GM23338 (cell line): ENCODE measurements around the gene TTC22. TPM values are rescaled to one million over a fixed set of nuclear protein-coding genes. Genes with fewer than 3 reads are reported as not detected.

Experiments
- ATAC-seq: fragments of 200-7000 bp; cut with Tn5 transposase; 3 replicates; pipeline ENCODE4 v1.9.1; 2020
- DNase-seq: peaks from one replicate; pipeline ENCODE4 v3.0.0-alpha.2; 2015; ENCODE audit warnings: low spot score
- H2AFZ ChIP-seq: fragments of 200-600 bp; sonication (generic); 2 replicates; pipeline ENCODE4 v1.8.0; 2016; ENCODE audit warnings: antibody characterized with exemption, mild to moderate bottlenecking, moderate library complexity
- H3F3A ChIP-seq: fragments of 200-600 bp; sonication (generic); replicated peaks from 2 replicates; pipeline ENCODE4 v1.8.0; 2017; ENCODE audit warnings: antibody characterized with exemption, mixed run types, low read depth
- H3K27ac ChIP-seq: fragments of 200-600 bp; sonication (generic); 2 replicates; pipeline ENCODE4 v1.6.1; 2016; ENCODE audit warnings: low read depth
- H3K27me3 ChIP-seq: fragments of 200-600 bp; sonication (generic); 2 replicates; pipeline ENCODE4 v1.8.0; 2016; ENCODE audit warnings: mild to moderate bottlenecking, mixed run types, moderate library complexity; ENCODE audit not compliant: insufficient read depth
- H3K36me3 ChIP-seq: fragments of 200-600 bp; sonication (generic); 2 replicates; pipeline ENCODE4 v1.8.0; 2016; ENCODE audit warnings: mild to moderate bottlenecking; ENCODE audit not compliant: insufficient read depth
- H3K4me1 ChIP-seq: fragments of 200-600 bp; sonication (generic); 2 replicates; pipeline ENCODE4 v1.8.0; 2016; ENCODE audit warnings: mild to moderate bottlenecking, moderate library complexity; ENCODE audit not compliant: insufficient read depth
- H3K4me2 ChIP-seq: fragments of 200-600 bp; sonication (generic); 2 replicates; pipeline ENCODE4 v1.7.1; 2017; ENCODE audit warnings: mixed run types
- H3K4me3 ChIP-seq: fragments of 200-600 bp; sonication (generic); 2 replicates; pipeline ENCODE4 v1.6.1; 2016; ENCODE audit warnings: mixed run types
- H3K79me2 ChIP-seq: fragments of 200-600 bp; sonication (generic); replicated peaks from 2 replicates; pipeline ENCODE4 v1.8.0; 2017; ENCODE audit warnings: mild to moderate bottlenecking; ENCODE audit not compliant: insufficient read depth
- H3K9me2 ChIP-seq: fragments of 200-600 bp; sonication (generic); 2 replicates; pipeline ENCODE4 v1.8.0; 2017; ENCODE audit not compliant: insufficient read depth
- H4K20me1 ChIP-seq: fragments of 200-600 bp; sonication (generic); replicated peaks from 2 replicates; pipeline ENCODE4 v1.8.0; 2017; ENCODE audit warnings: mild to moderate bottlenecking; ENCODE audit not compliant: insufficient read depth
- H3K27ac Mint-ChIP-seq: 2 replicates; pipeline ENCODE4 v1.8.0; 2020; ENCODE audit warnings: inconsistent platforms, mild to moderate bottlenecking, moderate library complexity, mixed read lengths
- H3K27me3 Mint-ChIP-seq: 3 replicates; pipeline ENCODE4 v1.8.0; 2022; ENCODE audit warnings: low read depth, mild to moderate bottlenecking, moderate library complexity, mixed read lengths, inconsistent platforms; ENCODE audit not compliant: insufficient read depth, poor library complexity
- H3K36me3 Mint-ChIP-seq: 3 replicates; pipeline ENCODE4 v1.8.0; 2021; ENCODE audit warnings: low read depth, mild to moderate bottlenecking, inconsistent platforms, moderate library complexity, mixed read lengths
- H3K4me1 Mint-ChIP-seq: 3 replicates; pipeline ENCODE4 v1.8.0; 2020; ENCODE audit warnings: mild to moderate bottlenecking, inconsistent platforms, mixed read lengths
- H3K4me3 Mint-ChIP-seq: 3 replicates; pipeline ENCODE4 v1.8.0; 2021; ENCODE audit warnings: moderate library complexity, mild to moderate bottlenecking, inconsistent platforms, mixed read lengths
- H3K9me3 Mint-ChIP-seq: 3 replicates; pipeline ENCODE4 v1.8.0; 2020; ENCODE audit warnings: moderate library complexity, mild to moderate bottlenecking, inconsistent platforms, mixed read lengths
- CREB1 ChIP-seq: fragments of 250-450 bp; sonication (Bioruptor Pico); IDR thresholded peaks from 2 replicates; pipeline ENCODE4 v1.5.0; 2020; ENCODE audit warnings: low read depth, mild to moderate bottlenecking, moderate library complexity
- EZH2phosphoT487 ChIP-seq: fragments of 200-600 bp; sonication (generic); IDR thresholded peaks from one replicate; pipeline ENCODE4 v1.8.1; 2018; ENCODE audit warnings: antibody characterized with exemption; ENCODE audit not compliant: unreplicated experiment
- JUNB ChIP-seq: IDR thresholded peaks from one replicate; pipeline ENCODE4 v1.6.1; 2016; ENCODE audit warnings: antibody characterized with exemption; ENCODE audit not compliant: unreplicated experiment
- NANOG ChIP-seq: IDR thresholded peaks from 2 replicates; pipeline ENCODE4 v1.6.1; 2016; ENCODE audit warnings: antibody characterized with exemption, borderline replicate concordance
- POLR2AphosphoS5 ChIP-seq: IDR thresholded peaks from 2 replicates; pipeline ENCODE4 v1.6.1; 2016; ENCODE audit warnings: antibody characterized with exemption, low read depth
- REST ChIP-seq: IDR thresholded peaks from one replicate; pipeline ENCODE4 v1.6.1; 2018; ENCODE audit warnings: antibody characterized with exemption; ENCODE audit not compliant: unreplicated experiment
- STAT1 ChIP-seq: IDR thresholded peaks from one replicate; pipeline ENCODE4 v1.6.1; 2016; ENCODE audit warnings: antibody characterized with exemption; ENCODE audit not compliant: unreplicated experiment
- ZNF114 ChIP-seq: fragments of 250-450 bp; sonication (Bioruptor Pico); IDR thresholded peaks from 2 replicates; pipeline ENCODE4 v1.5.0; 2020; ENCODE audit warnings: mild to moderate bottlenecking, moderate library complexity
- ZNF331 ChIP-seq: fragments of 250-450 bp; sonication (Bioruptor Pico); IDR thresholded peaks from 2 replicates; pipeline ENCODE4 v1.5.0; 2020; ENCODE audit warnings: low read depth, mild to moderate bottlenecking, moderate library complexity
- polyA plus RNA-seq: library from polyadenylated mRNA; unstranded; fragments of >200 nt; fragmentation: Nextera tagmentation; extraction: Ambion mirVana; gene quantifications from 2 replicates; pipeline ENCODE4 v1.2.1, GENCODE V29; 2016
- total RNA-seq: library from RNA; depleted of rRNA; stranded (reverse); fragments of >200 nt; shearing (Covaris generic); gene quantifications from 2 replicates; pipeline ENCODE4 v1.2.3, GENCODE V29; 2014
- TF ChIP-seq, protein P1 (sequence below): IDR thresholded peaks from 2 replicates; pipeline ENCODE4 v1.6.1; 2016; ENCODE audit warnings: antibody characterized with exemption
- TF ChIP-seq, protein P2 (sequence below), 2 experiments: fragments of 200-600 bp in 1 of 2; sonication (generic) in 1 of 2; conservative IDR thresholded peaks; 2 replicates each; pipeline versions ENCODE4 v1.5.1 to v1.6.1; 2016 to 2017; ENCODE audit warnings: antibody characterized with exemption in 2 of 2, low read depth in 2 of 2, mild to moderate bottlenecking in 2 of 2, moderate library complexity in 1 of 2

The TTC22 gene
- total and polyA plus RNA-seq, 2 experiments from 2014 or later: 1.2 to 2.5 TPM

DNA sequence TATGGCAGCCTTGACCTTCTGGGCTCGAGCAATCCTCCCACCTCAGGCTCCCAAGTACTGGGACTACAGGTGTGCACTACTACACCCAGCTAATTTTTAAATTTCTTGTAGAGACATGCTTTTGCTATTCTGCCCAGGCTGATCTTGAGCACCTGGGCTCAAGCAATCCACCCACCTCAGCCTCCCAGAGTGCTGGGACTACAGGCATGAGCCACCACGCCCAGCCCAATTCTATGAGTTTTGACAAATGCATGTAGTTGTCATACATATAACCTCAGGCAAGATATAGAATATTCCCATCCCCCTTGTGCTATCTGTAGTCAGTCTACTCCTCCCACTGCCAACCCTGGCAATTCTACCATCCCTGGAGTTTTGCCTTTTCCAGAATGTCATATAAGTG, 38.7 kb upstream of the TTC22 start:
- Histone ChIP-seq H3K27me3 (no peaks in the 10 kb centered on the region), H3K9me2 (no peaks in the 10 kb centered on the region), H3K27ac (no peak overlapping the region), H3K4me1 (no peaks in the 10 kb centered on the region), H2AFZ (no peak overlapping the region), H3F3A (no peaks in the 10 kb centered on the region), H3K79me2 (no peaks in the 10 kb centered on the region), H3K4me3 (no peak overlapping the region), H4K20me1 (no peaks in the 10 kb centered on the region), H3K4me2 (no peak overlapping the region), H3K36me3 (no peaks in the 10 kb centered on the region)
- Mint-ChIP-seq H3K36me3 (no peaks in the 10 kb centered on the region; the same call in 2 of the 3 replicates), H3K27ac (no peak overlapping the region), H3K4me3 (no peak overlapping the region), H3K4me1 (peaks cover 4% of the 10 kb centered on the region; the same call in 1 of the 3 replicates), H3K9me3 (no peaks in the 10 kb centered on the region), H3K27me3 (peaks cover 11% of the 10 kb centered on the region)
- DNase-seq (no peak), ATAC-seq (no peak)
- TF ChIP-seq NANOG: no peak
- no peak for TF ChIP-seq STAT1

DNA sequence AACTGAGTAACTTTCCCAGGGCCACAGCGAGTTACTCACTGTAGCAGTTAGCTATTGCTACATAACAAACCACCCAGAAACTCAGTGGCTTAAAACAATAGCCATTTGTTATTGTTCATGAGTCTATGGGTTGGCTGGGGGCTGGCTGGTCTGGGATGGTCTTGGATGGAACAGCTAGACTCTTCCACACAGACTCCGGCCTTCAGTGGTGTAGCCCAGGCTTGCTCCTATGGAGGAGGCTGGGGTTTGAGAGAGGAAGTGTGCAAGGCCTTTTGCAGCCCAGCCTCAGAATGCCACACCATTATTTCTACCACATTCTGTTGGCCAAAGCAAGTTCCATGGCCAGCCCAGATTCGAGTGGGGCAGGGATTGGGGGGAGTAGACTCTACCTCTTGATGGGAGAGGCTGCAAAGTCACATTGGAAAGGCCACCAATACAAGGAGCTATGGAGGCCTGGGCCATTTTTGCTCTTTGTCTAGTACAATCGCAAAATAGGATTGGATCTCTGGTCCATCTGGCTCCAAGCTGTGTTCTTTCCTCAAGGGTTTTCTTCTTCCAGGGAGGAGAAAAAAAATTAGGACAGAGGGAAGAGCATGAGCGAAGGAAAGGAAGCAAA, 37.5 kb upstream of the TTC22 start:
- no peak for DNase-seq
- Histone ChIP-seq H3K4me3 (no peak overlapping the region), H3K4me1 (no peaks in the 10 kb centered on the region), H3K27me3 (no peaks in the 10 kb centered on the region), H2AFZ (no peak overlapping the region), H3K27ac (no peak overlapping the region), H3K79me2 (no peaks in the 10 kb centered on the region), H3K4me2 (no peak overlapping the region), H4K20me1 (no peaks in the 10 kb centered on the region), H3K9me2 (no peaks in the 10 kb centered on the region), H3K36me3 (no peaks in the 10 kb centered on the region), H3F3A (no peaks in the 10 kb centered on the region)
- ATAC-seq: no peak
- Mint-ChIP-seq H3K4me3 (no peak overlapping the region), H3K27ac (no peak overlapping the region), H3K9me3 (no peaks in the 10 kb centered on the region), H3K36me3 (no peaks in the 10 kb centered on the region; the same call in 2 of the 3 replicates), H3K27me3 (peaks cover 11% of the 10 kb centered on the region), H3K4me1 (peaks cover 4% of the 10 kb centered on the region; the same call in 1 of the 3 replicates)
- TF ChIP-seq JUNB: no peak
- TF ChIP-seq REST: no peak

- no peak overlapping the region for H2AFZ ChIP-seq
- H3K4me2 ChIP-seq: no peak overlapping the region
- ATAC-seq (no peak), DNase-seq (no peak)
- H3K9me3 Mint-ChIP-seq: no peaks in the 10 kb centered on the region
- no peaks in the 10 kb centered on the region for H3K9me2 ChIP-seq
- H3K27me3 Mint-ChIP-seq: peaks cover 11% of the 10 kb centered on the region
- no peak overlapping the region; the same call in 1 of the 2 replicates for H3K27ac Mint-ChIP-seq
- no peaks in the 10 kb centered on the region for H3K36me3 Mint-ChIP-seq
- H3K79me2 ChIP-seq: no peaks in the 10 kb centered on the region
- H3K4me3 ChIP-seq: no peak overlapping the region
- H4K20me1 ChIP-seq: no peaks in the 10 kb centered on the region
- H3K4me1 Mint-ChIP-seq: peaks cover 4% of the 10 kb centered on the region; the same call in 1 of the 3 replicates
- no peaks in the 10 kb centered on the region for H3K36me3 ChIP-seq
- no peaks in the 10 kb centered on the region for H3F3A ChIP-seq
- no peak overlapping the region for H3K4me3 Mint-ChIP-seq
- no peaks in the 10 kb centered on the region for H3K4me1 ChIP-seq
- H3K27me3 ChIP-seq: no peaks in the 10 kb centered on the region
- H3K27ac ChIP-seq: no peak overlapping the region
- TF ChIP-seq ZNF114 (CRISPR knock-in tag) (no peak), POLR2AphosphoS5 (no peak), EZH2phosphoT487 (no peak), ZNF331 (CRISPR knock-in tag) (no peak), CREB1 (CRISPR knock-in tag) (no peak)
- TF ChIP-seq, protein P1, sequence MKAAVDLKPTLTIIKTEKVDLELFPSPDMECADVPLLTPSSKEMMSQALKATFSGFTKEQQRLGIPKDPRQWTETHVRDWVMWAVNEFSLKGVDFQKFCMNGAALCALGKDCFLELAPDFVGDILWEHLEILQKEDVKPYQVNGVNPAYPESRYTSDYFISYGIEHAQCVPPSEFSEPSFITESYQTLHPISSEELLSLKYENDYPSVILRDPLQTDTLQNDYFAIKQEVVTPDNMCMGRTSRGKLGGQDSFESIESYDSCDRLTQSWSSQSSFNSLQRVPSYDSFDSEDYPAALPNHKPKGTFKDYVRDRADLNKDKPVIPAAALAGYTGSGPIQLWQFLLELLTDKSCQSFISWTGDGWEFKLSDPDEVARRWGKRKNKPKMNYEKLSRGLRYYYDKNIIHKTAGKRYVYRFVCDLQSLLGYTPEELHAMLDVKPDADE: no peak
- TF ChIP-seq, protein P2, sequence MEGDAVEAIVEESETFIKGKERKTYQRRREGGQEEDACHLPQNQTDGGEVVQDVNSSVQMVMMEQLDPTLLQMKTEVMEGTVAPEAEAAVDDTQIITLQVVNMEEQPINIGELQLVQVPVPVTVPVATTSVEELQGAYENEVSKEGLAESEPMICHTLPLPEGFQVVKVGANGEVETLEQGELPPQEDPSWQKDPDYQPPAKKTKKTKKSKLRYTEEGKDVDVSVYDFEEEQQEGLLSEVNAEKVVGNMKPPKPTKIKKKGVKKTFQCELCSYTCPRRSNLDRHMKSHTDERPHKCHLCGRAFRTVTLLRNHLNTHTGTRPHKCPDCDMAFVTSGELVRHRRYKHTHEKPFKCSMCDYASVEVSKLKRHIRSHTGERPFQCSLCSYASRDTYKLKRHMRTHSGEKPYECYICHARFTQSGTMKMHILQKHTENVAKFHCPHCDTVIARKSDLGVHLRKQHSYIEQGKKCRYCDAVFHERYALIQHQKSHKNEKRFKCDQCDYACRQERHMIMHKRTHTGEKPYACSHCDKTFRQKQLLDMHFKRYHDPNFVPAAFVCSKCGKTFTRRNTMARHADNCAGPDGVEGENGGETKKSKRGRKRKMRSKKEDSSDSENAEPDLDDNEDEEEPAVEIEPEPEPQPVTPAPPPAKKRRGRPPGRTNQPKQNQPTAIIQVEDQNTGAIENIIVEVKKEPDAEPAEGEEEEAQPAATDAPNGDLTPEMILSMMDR (conservative IDR thresholded peaks at IDR 0.05; ENCODE audit: low read depth in 2 of 2): no peak
These were observed 36.1 kb upstream of the TTC22 start for GRCh38 chr1:54837002-54837853.
